IPS-NIHi11 (cell line): Measurements from ENCODE around the gene SLC19A1.

Source experiments
- DNase-seq: peaks from one replicate; pipeline ENCODE4 v3.0.0; 2012; ENCODE audit warnings: mixed read lengths, low spot score

Gene SLC19A1

DNA sequence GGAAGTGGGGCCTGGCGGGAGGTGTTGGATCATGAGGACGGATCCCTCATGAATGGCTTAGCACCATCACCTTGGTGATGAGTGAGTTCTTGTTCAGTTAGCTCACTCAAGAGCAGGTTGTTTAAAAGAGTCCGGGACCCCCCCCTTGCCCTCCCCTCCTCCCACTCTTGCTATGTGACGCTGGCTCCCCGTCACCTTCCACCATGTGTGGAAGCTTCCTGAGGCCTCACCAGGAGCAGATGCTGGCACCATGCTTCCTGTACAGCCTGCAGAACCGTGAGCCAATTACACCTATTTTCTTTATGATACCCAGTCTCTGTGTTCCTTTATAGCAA lies 3.0 kb upstream of the SLC19A1 start:
- no peak for DNase-seq

- no peak for DNase-seq
Observed at GRCh38 chr21:45544449-45545235, 2.4 kb upstream of the SLC19A1 start.

DNA sequence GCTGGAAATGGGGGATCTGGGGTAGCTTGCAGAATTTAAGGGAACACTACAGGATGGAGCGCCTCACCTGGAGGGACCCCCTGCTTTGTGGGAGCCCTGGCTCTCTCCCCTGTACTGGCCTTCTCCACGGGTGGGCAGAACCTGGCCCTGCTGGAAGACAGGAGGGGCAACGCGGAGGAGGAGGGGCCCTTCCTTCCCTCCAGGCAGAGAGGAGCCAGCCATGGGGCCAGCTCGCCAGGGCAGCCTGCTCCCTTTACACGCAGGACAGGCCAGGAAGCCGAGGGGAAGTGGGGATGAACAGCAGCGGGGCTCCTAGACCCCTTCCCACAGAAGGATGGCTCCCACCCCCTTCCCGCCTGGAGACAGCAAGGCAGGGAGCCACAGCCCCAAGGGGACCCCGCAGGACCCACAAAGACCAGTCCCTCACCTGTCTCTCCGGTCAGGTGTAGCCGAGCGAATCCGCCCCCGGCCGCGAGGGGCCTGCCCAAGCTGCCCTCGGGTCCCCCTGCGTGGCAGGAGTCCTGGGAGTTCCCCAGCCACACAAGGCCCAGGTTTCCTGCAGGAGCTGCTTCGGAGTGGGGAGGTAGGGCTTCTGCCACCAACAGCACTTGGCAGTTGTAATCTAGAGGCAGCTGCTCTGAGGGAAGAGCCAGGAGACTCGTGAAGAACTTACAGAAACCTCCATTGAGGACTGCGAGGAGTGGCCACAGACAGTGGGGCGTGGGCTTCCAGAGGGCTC lies 1.6 kb upstream of the SLC19A1 start:
- no peak for DNase-seq

DNA sequence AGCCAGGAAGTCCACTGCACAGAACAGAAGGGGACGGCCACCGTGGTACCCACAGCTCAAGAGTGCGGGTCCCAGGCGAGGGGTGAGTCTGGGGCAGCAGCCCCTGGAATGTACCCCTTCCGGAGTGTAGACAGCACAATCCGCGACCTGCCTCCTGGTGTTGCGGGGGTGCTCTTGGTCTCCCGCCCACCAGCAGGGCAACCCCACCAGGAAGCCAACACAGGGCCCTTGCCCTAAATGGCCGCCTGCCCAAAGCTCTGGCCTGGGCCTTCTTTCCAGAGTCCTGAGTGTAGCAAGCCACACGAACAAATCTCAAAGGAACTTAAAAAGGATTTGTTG lies 1.1 kb upstream of the SLC19A1 start:
- DNase-seq: no peak

- DNase-seq: peak; percentile 61
Observed at GRCh38 chr21:45542667-45543370, 579 bp upstream of the SLC19A1 start.

GRCh38 chr21:45541221-45542039 lies 810 bp downstream of the SLC19A1 start:
- DNase-seq: peak; percentile 87

- DNase-seq: no peak
Observed at GRCh38 chr21:45540601-45540970, 1.7 kb downstream of the SLC19A1 start.

- DNase-seq: no peak
Observed at GRCh38 chr21:45539796-45540600, 2.2 kb downstream of the SLC19A1 start.

- no peak for DNase-seq
Observed at GRCh38 chr21:45539046-45539795, 3.0 kb downstream of the SLC19A1 start.

DNA sequence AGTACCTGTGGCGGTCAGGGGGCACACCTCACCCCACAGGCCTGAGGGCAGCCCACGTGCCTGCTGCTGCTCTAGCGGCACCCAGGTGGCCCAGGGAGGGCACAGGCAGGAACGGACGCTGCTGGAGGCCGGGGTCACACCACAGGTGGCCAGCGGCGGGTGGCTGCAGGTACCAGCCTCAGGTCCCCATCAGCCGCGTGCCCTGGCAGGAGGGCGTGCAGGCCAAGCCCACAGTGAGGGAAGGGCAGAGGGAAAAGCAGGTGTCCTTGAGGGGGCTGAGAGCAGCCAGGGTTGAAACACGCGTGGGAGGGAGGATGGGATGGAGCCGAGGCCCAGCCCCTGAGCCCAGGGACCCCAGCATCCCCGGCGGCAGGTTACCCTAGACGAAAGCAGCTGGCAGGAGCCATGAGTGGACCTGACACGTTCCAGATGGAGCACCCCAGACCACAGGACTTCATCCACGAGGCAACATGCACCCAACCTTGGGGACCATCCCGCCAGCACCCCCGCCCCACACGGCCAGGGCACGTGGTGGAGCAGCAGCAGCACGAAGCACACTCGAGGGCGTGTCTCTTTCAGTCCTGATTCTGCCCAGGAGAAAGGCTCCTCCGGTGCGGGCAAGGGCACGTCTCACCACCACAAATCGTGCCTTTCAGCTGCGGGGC lies 3.7 kb downstream of the SLC19A1 start:
- no peak for DNase-seq

DNA sequence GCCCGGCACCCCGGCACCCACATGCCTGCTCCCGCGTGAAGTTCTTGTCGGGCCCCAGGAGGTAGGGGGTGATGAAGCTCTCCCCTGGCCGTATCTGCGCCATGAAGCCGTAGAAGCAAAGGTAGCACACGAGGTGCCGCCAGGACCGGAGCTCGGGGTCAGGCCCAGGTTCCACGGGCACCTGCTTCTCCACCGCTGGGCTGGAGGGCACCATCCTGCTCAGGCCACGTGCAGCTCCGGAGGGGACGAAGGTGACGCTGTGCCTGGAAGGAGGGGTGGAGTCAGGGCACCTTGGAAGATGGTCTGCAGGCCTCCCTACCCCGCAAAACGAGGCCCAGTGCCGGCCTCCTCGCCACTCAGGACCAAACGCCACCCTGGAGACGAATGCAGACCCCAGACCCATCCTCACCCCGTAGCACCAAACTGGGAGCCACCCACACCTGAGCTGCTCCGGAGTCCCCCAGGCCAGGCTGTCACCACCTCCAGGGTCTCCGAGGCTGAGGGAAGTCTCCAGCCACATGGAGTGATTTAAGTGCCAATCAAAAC lies 4.4 kb downstream of the SLC19A1 start:
- DNase-seq: no peak

DNA sequence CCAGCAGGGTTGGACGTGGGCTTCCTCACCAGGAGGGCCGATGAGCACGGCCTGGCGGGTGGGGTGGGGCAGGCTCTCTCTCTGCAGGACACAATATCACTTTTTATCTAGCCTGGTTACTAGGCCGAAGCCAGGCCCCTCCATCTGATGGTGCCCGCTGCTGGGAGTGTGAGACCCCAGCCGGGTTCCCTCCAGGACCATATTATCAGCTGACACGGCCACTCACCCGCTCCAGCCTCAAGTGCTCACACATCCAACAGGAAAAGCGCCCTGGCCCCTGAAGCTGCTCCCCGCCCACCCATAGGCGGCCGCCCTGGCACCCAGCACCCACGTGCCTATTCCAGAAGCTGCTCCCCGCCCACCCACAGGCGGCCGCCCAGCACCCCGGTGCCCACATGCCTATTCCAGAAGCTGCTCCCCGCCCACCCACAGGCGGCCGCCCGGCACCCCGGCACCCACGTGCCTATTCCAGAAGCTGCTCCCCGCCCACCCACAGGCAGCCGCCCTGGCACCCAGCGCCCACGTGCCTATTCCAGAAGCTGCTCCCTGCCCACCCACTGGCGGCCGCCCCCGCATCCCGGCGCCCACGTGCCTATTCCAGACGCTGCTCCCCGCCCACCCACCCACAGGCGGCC lies 5.0 kb downstream of the SLC19A1 start:
- no peak for DNase-seq

GRCh38 chr21:45536301-45537081 lies 5.7 kb downstream of the SLC19A1 start:
- DNase-seq: no peak

DNA sequence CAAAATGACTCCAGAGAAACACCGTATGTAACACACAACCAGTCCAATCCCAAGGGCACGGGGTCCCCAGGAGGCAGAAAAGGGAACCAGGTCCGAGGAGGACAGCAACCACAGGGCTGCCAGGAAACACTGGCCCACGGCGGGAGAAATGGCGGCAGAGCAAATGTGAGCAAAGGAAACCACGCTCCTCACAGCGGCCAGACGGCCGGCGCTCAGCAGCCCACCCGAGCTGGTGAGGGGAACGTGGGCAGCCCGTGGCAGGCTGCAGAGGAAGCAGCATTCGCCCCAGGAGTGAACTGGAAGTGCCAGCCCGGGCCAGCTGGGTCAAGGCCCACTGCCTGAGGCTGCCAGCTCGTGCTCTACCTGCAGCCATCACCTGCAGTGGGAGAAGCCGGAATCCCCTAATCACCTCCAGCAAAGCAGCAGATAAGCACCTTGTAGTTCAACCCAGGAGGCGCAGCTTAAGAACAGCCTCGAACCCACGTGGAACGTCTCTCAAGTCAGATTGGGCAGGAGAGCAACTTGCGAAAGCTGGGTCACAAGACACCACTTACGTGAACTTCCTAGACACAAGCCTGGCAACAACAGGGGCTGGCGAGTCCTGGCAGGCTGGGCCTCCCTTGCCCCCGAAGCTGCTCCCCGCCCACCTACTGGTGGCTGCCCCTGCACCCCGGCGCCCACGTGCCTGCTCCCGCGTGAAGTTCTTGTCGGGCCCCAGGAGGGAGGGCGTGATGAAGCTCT lies 6.7 kb downstream of the SLC19A1 start:
- DNase-seq: no peak

- no peak for DNase-seq
Observed at GRCh38 chr21:45534636-45535331, 7.5 kb downstream of the SLC19A1 start.

DNA sequence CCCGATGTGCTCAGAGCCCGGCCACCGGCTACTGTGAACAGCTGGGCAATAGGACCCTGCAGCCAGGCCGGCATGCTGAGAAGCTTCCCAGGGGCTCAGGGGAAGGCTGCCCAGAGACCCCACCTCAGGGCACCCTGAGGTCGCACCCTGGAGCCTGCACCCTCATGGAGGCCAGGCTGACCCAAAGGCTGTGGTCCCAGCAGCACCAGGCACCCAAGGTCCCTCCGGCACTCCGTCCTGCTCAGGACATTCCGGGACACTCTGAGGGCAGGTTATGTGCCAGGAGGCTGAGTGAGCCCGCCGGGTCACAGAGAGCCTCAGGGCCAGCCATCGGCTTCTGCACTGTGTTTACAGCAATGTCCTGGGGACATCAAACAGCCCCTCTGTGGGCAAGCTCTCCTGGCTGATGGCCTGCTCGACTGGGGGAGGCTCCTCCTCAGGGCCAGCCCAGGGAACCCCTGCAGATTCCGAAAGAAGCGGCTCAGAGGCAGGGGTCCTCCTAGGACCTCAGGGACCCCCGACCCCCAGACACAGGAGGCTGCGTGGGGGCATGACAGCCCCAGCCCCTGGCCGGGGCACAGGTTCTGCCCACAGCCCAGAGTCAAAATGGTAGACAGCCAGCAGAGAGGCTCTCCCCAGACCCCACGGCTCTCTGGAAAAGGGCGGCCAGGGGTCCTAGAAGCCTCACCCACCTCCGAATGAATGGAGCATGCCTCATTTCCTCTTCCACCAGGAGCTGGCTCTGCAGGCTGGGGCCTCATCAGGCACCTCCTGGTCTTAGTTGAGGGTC lies 8.2 kb downstream of the SLC19A1 start:
- DNase-seq: no peak
